Breast epithelium (tissue), 3 donors: ENCODE measurements around the gene CRYBG2.

ENCODE experiments used
- POLR2A ChIP-seq: fragments of 450-650 bp; IDR thresholded peaks from one replicate; pipeline ENCODE4 v1.6.1; 2016; ENCODE audit warnings: antibody characterized with exemption, mild to moderate bottlenecking, moderate library complexity
- POLR2AphosphoS5 ChIP-seq, 3 donors: sonication (generic); formaldehyde crosslinking; IDR thresholded peaks; one replicate each; pipeline ENCODE4 v1.6.1; 2017; ENCODE audit warnings: antibody characterized with exemption in 3 of 3
- TF ChIP-seq, protein P1 (sequence below), 3 donors: fragments of 450-650 bp; IDR thresholded peaks; one replicate each; pipeline ENCODE4 v1.5.1; 2016 to 2017; ENCODE audit warnings: antibody characterized with exemption in 3 of 3, mild to moderate bottlenecking in 3 of 3, moderate library complexity in 3 of 3

DNA sequence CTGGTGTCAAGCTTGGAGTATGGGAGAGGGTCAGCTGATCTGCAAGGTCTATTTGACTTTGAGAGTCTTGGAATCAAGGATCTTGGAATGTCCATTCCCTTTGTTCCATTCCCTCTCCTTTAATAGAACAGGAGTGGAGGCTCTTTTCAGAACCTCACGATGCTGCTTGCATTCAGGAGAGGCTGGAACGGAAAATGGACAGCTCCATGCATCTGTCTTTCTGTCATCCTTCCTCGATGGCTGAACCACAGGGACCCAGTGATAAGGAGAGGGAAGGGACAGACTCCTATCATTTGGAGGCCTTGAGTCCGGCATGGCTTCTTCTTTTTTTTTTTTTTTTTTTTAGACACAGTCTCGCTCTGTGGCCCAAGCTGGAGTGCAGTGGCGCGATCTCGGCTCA, 41.8 kb upstream of the CRYBG2 start:
- TF ChIP-seq, protein P1, sequence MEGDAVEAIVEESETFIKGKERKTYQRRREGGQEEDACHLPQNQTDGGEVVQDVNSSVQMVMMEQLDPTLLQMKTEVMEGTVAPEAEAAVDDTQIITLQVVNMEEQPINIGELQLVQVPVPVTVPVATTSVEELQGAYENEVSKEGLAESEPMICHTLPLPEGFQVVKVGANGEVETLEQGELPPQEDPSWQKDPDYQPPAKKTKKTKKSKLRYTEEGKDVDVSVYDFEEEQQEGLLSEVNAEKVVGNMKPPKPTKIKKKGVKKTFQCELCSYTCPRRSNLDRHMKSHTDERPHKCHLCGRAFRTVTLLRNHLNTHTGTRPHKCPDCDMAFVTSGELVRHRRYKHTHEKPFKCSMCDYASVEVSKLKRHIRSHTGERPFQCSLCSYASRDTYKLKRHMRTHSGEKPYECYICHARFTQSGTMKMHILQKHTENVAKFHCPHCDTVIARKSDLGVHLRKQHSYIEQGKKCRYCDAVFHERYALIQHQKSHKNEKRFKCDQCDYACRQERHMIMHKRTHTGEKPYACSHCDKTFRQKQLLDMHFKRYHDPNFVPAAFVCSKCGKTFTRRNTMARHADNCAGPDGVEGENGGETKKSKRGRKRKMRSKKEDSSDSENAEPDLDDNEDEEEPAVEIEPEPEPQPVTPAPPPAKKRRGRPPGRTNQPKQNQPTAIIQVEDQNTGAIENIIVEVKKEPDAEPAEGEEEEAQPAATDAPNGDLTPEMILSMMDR (IDR thresholded peaks at IDR 0.05), result no peak
- TF ChIP-seq POLR2A (no peak), POLR2AphosphoS5 (IDR thresholded peaks at IDR 0.05) (no peak)
